ENCODE measurements around the gene SSR3.

GRCh38 chr3:156561533-156561932, 6.6 kb upstream of the SSR3 start:
- TF ChIP-seq, protein P1, sequence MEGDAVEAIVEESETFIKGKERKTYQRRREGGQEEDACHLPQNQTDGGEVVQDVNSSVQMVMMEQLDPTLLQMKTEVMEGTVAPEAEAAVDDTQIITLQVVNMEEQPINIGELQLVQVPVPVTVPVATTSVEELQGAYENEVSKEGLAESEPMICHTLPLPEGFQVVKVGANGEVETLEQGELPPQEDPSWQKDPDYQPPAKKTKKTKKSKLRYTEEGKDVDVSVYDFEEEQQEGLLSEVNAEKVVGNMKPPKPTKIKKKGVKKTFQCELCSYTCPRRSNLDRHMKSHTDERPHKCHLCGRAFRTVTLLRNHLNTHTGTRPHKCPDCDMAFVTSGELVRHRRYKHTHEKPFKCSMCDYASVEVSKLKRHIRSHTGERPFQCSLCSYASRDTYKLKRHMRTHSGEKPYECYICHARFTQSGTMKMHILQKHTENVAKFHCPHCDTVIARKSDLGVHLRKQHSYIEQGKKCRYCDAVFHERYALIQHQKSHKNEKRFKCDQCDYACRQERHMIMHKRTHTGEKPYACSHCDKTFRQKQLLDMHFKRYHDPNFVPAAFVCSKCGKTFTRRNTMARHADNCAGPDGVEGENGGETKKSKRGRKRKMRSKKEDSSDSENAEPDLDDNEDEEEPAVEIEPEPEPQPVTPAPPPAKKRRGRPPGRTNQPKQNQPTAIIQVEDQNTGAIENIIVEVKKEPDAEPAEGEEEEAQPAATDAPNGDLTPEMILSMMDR (IDR thresholded peaks at IDR 0.05), result no peak
- TF ChIP-seq POLR2A (IDR thresholded peaks at IDR 0.05), result no peak

Data from thyroid gland (tissue), 4 donors.